Thyroid gland (tissue), 4 donors: ENCODE data around the gene CAP1.

Experiments used
- POLR2A ChIP-seq, 2 donors: fragments of 450-650 bp; IDR thresholded peaks; one replicate each; pipeline ENCODE4 v1.6.1; 2017; ENCODE audit warnings: antibody characterized with exemption in 2 of 2, mild to moderate bottlenecking in 2 of 2, moderate library complexity in 1 of 2
- TF ChIP-seq, protein P1 (sequence below), 6 experiments: fragments of 200-600 bp in 3 of 6; fragments of 450-650 bp in 3 of 6; sonication (generic) in 3 of 6; IDR thresholded peaks; one replicate each; pipeline ENCODE4 v1.5.1; 2016 to 2019; ENCODE audit warnings: antibody characterized with exemption in 6 of 6, mild to moderate bottlenecking in 2 of 6, inconsistent platforms in 1 of 6, moderate library complexity in 1 of 6

DNA sequence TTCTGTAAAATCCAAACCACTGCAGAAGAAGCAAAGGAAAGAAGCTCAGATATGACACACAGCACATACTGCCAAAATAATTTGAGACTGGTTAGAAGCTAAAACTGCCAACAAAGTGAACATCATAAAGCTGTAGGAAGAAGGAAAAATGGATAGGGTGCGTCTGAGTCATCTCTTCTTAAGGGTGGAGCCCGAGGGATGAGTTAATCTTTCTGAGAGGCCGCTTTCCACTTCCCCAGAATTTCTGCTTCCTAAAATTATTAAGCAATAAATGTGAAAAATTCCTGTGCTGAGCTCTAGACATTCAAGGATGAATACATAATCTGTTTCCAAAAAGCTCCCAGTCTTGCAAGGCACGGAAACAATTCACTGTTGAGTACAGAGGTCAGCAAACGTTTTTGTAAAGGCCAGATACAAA lies 36.4 kb downstream of the CAP1 start:
- TF ChIP-seq, protein P1, sequence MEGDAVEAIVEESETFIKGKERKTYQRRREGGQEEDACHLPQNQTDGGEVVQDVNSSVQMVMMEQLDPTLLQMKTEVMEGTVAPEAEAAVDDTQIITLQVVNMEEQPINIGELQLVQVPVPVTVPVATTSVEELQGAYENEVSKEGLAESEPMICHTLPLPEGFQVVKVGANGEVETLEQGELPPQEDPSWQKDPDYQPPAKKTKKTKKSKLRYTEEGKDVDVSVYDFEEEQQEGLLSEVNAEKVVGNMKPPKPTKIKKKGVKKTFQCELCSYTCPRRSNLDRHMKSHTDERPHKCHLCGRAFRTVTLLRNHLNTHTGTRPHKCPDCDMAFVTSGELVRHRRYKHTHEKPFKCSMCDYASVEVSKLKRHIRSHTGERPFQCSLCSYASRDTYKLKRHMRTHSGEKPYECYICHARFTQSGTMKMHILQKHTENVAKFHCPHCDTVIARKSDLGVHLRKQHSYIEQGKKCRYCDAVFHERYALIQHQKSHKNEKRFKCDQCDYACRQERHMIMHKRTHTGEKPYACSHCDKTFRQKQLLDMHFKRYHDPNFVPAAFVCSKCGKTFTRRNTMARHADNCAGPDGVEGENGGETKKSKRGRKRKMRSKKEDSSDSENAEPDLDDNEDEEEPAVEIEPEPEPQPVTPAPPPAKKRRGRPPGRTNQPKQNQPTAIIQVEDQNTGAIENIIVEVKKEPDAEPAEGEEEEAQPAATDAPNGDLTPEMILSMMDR (IDR thresholded peaks at IDR 0.05), result no peak
- TF ChIP-seq POLR2A (IDR thresholded peaks at IDR 0.05), result no peak
